ENCODE results near the gene DHFR2.

GRCh38 chr3:94101860-94102259, 39.1 kb upstream of the DHFR2 start:
- TF ChIP-seq CTCF (conservative IDR thresholded peaks at IDR 0.05; ENCODE audit: low read depth, low read length) (peak; percentile 42), EZH2 (IDR thresholded peaks at IDR 0.05; ENCODE audit: borderline replicate concordance, low read depth, low read length, poor library complexity, severe bottlenecking) (no peak)
